RWPE2 (cell line): ENCODE data around the gene PTN.

ENCODE experiments used
- ATAC-seq: fragments of 200-7000 bp; cut with Tn5 transposase; 3 replicates; pipeline ENCODE4 v1.9.1; 2021; ENCODE audit warnings: low read depth
- DNase-seq: peaks from one replicate; pipeline ENCODE4 v3.0.0-alpha.2; 2020; ENCODE audit warnings: low spot score
- H3K27ac ChIP-seq: fragments of 450-650 bp; 2 replicates; pipeline ENCODE4 v1.5.1; 2017; ENCODE audit warnings: mild to moderate bottlenecking; ENCODE audit not compliant: poor library complexity, severe bottlenecking
- H3K27me3 ChIP-seq: fragments of 250-450 bp; sonication (Bioruptor Pico); 2 replicates; pipeline ENCODE4 v1.5.1; 2021; ENCODE audit warnings: mild to moderate bottlenecking, moderate library complexity; ENCODE audit not compliant: insufficient read depth, poor library complexity, severe bottlenecking
- H3K36me3 ChIP-seq: fragments of 250-450 bp; sonication (Bioruptor Pico); 2 replicates; pipeline ENCODE4 v1.5.1; 2020; ENCODE audit warnings: low read depth, mild to moderate bottlenecking, moderate library complexity
- H3K4me1 ChIP-seq: fragments of 250-450 bp; sonication (Bioruptor Pico); 2 replicates; pipeline ENCODE4 v1.5.1; 2021; ENCODE audit warnings: mild to moderate bottlenecking, moderate library complexity; ENCODE audit not compliant: insufficient read depth, poor library complexity, severe bottlenecking
- H3K4me3 ChIP-seq: fragments of 250-450 bp; sonication (Bioruptor Pico); 2 replicates; pipeline ENCODE4 v1.5.1; 2021; ENCODE audit warnings: mild to moderate bottlenecking, moderate library complexity; ENCODE audit not compliant: severe bottlenecking
- H3K9me3 ChIP-seq: fragments of 250-450 bp; sonication (Bioruptor Pico); 2 replicates; pipeline ENCODE4 v1.5.1; 2021; ENCODE audit warnings: mild to moderate bottlenecking, moderate library complexity; ENCODE audit not compliant: severe bottlenecking
- CTCF ChIP-seq: fragments of 450-650 bp; IDR thresholded peaks from one replicate; pipeline ENCODE4 v1.5.1; 2017; ENCODE audit warnings: mild to moderate bottlenecking, moderate library complexity; ENCODE audit not compliant: poor library complexity, severe bottlenecking

PTN gene

GRCh38 chr7:137329411-137329810, 14.1 kb downstream of the PTN start:
- DNase-seq (no peak), ATAC-seq (no peak)

GRCh38 chr7:137328373-137329120, 15.0 kb downstream of the PTN start:
- DNase-seq (no peak), ATAC-seq (no peak)
- no peaks in the 10 kb centered on the region for H3K36me3 ChIP-seq
- no peaks in the 10 kb centered on the region for H3K9me3 ChIP-seq
- H3K4me1 ChIP-seq, result no peaks in the 10 kb centered on the region
- peaks cover 7% of the 10 kb centered on the region for H3K27me3 ChIP-seq
- no peak for TF ChIP-seq CTCF
- H3K27ac ChIP-seq, result no peak overlapping the region
- no peak overlapping the region for H3K4me3 ChIP-seq

More at GRCh38 chr7:137329411-137329810, 14.1 kb downstream of the PTN start:
- Histone ChIP-seq H3K36me3 (no peaks in the 10 kb centered on the region), H3K27ac (no peak overlapping the region), H3K4me3 (no peak overlapping the region), H3K4me1 (no peaks in the 10 kb centered on the region), H3K9me3 (no peaks in the 10 kb centered on the region), H3K27me3 (peaks cover 7% of the 10 kb centered on the region)
- no peak for TF ChIP-seq CTCF

GRCh38 chr7:137325927-137326326, 17.6 kb downstream of the PTN start:
- Histone ChIP-seq H3K9me3 (no peaks in the 10 kb centered on the region), H3K27me3 (peaks cover 9% of the 10 kb centered on the region), H3K36me3 (no peaks in the 10 kb centered on the region), H3K4me1 (no peaks in the 10 kb centered on the region), H3K4me3 (no peak overlapping the region), H3K27ac (no peak overlapping the region)
- ATAC-seq (no peak), DNase-seq (no peak)
- TF ChIP-seq CTCF, result no peak

- Histone ChIP-seq H3K9me3 (no peaks in the 10 kb centered on the region), H3K4me1 (no peaks in the 10 kb centered on the region), H3K27me3 (peaks cover 13% of the 10 kb centered on the region), H3K36me3 (no peaks in the 10 kb centered on the region), H3K4me3 (no peak overlapping the region), H3K27ac (no peak overlapping the region)
- ATAC-seq, result no peak
- no peak for DNase-seq
- no peak for TF ChIP-seq CTCF
Measured at GRCh38 chr7:137324796-137325696, 18.5 kb downstream of the PTN start.
